LHCN-M2 (cell line): ENCODE data around the gene CITED1. TPM values are rescaled to one million over a fixed set of nuclear protein-coding genes. Genes with fewer than 3 reads are reported as not detected.
A peak's percentile ranks its signal among the peaks of the same experiment; 100 is the strongest.

ENCODE experiments used
- DNase-seq: peaks from one replicate; pipeline ENCODE4 v3.0.0-alpha.2; 2012; ENCODE audit warnings: low read depth
- total RNA-seq: library from RNA; depleted of rRNA; stranded (reverse); fragments of >200 nt; gene quantifications from 2 replicates; pipeline ENCODE4 v1.2.3, GENCODE V29; 2014; rRNA removed

CITED1 gene
- total RNA-seq, 1 experiment from 2014 or later, result 0.17 TPM

DNA sequence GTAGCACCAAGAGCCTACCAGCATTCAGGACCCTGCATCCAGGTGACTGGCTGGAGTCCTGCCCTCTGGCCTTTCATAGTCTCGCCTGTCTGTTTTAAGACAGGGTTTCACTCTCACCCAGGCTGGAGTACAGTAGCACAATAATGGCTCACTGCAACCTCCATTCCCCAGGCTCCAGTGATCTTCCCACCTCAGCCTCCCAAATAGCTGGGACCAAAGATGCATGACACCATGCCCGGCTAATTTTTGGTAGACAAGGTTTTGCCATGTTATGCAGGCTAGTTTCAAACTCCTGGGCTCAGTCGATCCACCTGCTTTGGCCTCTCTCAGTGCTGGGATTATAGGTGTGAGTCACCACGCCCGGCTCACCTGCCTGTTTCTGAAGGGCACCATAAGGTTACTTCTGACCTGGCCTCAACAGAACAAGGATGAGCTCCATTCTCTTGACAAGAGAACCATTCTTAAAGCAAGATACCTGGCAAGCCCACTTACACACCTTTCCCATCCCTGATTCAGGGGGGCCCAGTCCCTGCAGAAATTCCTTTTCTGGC is 35.3 kb downstream of the CITED1 start:
- DNase-seq, result no peak

DNA sequence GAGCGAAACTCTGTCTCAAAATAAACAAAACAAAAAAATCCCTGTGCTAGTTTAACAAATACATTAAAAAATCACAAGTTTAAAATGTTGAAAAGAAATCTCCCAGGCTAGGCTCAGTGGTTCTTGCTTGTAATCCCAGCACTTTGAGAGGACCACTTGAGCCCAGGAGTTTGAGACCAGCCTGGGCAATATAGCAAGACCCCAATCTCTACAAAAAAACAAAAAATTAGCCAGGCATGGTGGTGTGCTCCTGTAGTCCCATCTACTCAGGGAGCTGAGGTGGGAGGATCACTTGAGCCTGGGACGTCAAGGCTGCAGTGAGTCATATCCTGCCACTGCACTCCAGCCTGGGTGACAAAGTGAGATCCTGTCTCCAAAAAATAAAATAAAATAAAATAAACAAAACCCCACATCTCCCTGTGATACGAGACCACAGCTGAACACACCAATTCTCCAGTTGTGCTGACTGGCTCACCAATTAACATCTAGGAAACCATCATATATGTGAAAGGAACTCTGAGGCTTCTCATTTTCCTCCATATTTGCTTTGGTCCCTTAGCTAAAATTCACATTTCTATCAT is 36.0 kb downstream of the CITED1 start:
- DNase-seq, result peak; percentile 76

DNA sequence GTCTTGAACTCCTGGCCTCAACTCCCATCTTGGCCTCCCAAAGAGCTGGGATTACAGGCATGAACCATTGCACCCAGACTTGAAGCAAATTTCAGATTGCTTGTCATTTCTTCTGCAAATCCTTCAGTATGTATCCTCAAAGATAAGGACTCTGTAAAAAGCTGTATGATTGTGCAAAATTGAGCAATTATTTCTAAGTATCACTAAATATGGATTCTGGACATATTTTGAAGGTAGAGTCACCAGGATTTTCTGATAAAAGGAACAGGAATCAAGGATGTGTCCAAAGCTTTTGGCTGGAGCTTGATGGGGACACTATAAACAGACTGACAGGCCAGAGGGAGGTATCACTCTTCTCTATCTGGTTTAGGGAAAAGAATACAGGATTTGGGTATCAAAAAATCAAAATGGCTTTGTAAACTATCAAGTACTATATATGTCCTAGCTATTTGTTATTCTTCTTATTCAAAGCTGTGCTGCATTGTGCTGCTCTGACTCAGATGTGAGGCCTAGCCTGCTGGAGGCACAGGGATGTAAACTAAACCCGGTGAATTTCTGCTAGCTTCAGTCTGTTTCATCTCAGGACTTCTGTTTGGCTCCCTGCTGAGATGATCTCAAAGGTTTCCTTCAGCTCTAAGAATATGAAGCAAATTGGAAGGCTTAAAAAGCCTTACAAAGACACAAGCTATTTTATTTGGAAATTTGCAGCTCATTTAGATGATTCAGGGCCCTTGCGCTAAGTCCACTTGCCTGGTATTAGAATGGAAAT is 36.9 kb downstream of the CITED1 start:
- DNase-seq, result peak; percentile 48

DNA sequence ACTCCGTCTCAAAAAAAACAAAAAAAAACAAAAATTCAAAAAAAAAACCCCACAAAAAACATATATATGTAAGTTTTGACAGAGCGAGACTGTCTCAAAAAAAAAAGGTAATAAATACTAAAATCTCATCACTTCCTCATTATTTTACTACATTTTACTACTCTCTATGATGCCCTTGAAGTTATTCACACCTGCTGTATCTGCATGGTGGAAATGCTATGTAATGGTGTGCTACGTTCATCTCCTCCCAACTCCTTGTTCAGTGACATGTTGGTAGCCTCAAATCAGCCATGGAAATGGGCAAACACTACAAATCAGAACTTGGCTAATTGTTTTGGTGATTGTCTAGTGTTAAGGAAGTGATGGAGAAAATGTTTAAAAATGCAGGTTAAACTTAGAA is 40.5 kb downstream of the CITED1 start:
- no peak for DNase-seq

DNA sequence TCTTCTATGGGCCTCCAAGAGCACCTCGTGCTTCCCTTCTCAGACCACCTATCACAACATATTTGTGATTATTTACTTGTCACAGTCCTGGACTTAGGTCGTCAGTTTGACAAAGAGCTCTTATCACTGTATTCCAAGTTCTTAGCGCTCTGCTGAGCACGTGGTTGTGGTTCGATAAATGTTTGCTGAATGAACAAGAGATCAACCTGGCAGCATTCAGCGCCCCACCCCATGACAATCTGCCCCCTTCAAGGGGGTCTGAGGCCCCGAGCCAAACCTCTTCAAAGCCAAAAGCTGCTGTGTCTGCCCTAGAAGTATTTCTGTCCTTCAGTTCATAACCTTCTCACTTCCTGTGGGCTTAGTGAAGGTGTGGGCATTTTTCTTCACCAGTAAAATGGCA is 43.6 kb downstream of the CITED1 start:
- no peak for DNase-seq

DNA sequence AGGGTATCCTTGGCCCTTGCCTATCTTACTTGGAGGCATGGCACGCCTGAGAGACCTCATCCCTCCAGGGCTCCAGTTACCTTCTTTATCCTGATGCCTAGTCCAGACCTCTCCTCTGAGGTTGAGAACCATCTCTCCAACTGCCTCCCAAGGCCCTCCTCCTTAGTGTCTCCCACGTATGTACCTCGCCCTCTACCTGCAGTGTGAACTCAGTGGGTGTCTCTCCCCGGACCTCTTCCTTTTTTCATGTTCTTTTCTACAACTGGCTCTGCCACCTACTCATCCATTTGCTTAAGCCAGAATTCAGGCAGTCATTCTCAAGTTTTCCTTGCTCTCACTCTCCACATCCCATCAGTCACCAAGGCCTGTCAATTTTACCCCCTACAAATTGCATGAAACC is 45.3 kb downstream of the CITED1 start:
- no peak for DNase-seq

DNA sequence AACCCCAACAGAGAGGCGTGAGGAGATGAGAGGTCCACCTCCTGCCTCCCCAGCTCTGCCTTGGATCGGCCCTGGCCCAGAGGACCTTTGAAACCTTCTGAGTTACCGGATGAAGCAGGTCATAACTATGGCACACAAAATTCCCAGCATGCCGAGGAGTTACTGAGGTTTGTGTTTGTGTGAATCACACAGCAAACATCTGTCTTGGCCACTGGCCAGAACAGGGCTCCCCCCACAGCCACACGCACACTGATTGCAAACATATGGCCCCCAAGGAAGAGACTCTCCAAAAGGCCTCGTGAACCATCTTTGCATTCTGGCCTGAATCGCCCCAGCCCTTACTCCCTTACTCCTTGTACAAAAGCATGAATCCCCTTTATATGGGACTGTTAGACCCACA is 47.5 kb downstream of the CITED1 start:
- peak; percentile 70 for DNase-seq

DNA sequence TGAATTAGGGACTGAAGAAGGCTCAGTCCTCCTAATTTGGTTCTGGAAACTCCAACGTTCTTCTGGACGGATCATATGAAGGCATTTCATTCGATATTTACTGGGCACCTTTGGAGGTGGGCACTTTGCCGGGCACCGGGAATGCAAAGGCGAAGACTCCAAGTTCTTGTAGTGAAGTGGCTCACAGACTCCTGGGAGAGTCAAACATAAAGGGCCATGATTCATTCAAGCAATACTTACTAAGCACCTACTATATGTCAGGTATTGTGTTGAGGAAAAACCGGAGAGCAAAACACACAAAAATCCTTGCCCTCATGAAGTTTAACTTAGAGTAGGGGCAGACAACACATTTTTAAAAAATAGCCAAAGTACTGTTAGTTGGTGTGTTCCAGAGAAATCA is 49.9 kb downstream of the CITED1 start:
- no peak for DNase-seq

DNA sequence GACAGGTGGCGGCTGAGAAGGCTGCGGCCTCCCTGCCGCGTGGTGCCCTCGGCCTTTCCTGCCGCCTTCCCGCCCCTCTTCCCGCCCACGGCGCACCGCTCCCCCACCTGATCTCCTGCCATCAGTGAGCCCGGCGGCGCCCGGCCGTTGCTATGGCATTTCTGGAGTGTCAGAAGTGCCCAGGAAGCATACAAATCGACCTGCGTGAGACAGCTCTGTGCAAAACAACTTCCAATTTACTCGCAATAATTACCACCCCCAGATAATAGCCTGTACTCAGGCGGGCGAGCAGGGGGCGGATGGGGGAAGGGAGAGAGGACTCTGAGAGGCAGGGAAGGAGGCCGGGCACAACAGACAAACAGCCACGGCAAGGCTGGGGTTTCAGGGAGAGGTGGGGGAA is 50.3 kb downstream of the CITED1 start:
- DNase-seq, result no peak

DNA sequence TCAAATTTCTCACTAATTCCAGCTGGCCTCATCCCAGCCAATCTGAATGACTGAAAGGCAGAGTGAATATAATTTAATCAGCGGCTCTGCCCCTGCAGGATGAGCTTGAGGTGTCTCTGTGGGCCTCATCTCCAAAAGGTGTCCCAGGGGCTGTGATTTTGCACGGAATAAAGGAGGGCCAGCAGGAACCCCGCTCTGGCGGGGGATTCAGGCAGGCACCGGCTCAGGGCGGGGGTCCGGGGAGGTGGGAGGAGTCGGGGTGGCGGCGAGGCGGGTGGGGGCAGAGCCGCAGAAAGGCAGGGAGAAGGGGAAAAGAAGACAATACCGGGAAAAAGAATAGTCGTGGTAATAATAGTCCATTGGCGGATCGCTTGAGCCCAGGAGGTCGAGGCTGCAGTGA is 50.9 kb downstream of the CITED1 start:
- DNase-seq, result no peak

DNA sequence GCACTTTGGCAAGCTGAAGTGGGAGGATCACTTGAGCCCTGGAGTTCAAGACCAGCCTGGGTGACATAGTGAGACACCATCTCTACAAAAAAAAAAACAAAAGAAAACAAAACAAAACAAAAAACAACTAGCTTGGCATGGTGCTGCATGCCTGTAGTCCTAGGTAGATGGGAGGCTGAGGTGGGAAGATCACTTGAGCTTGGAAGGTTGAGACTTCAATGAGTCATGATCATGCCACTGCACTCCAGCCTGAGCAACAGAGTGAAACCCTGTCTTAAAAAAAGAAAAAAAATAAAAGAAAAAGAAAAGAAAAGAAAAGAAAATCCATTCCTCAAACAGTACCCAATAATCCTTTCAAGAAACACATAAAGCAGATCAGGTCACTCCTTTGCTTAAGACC is 52.0 kb downstream of the CITED1 start:
- DNase-seq, result no peak

Other genes starting within 250 kb of the CITED1 start
- 1.3 and 1.7 TPM in 2 replicates for gene RTL5, start 174.0 kb downstream of the CITED1 start, total RNA-seq
- 5.1 and 7.9 TPM in 2 replicates for gene PIN4, start 124.2 kb downstream of the CITED1 start, total RNA-seq
- gene ERCC6L, start 66.9 kb downstream of the CITED1 start, total RNA-seq, result 15.3 and 18.0 TPM in 2 replicates
- 662 and 734 TPM in 2 replicates for gene RPS4X, start 28.7 kb downstream of the CITED1 start, total RNA-seq